Trophoblast cell (in vitro differentiated cells and primary cell): ENCODE results near the gene DENND4C.
"Not testable (repeated sequence)": the region's sequence is repeated elsewhere in the genome, so short reads cannot be mapped to it uniquely, and the experiment has no call there.

ENCODE experiments used
- DNase-seq, 2 donors: peaks; one replicate each; pipeline ENCODE4 v3.0.0-alpha.2; 2016
- H2AFZ ChIP-seq: 2 replicates; pipeline ENCODE4 v1.6.1; 2013; ENCODE audit warnings: low read length, moderate library complexity, mild to moderate bottlenecking; ENCODE audit not compliant: insufficient read depth, poor library complexity
- H2AK5ac ChIP-seq: 2 replicates; pipeline ENCODE4 v1.6.1; 2013; ENCODE audit warnings: mild to moderate bottlenecking, low read length
- H2BK120ac ChIP-seq: 2 replicates; pipeline ENCODE4 v1.6.1; 2013; ENCODE audit warnings: low read length, mild to moderate bottlenecking, moderate library complexity; ENCODE audit not compliant: insufficient read depth, poor library complexity
- H2BK12ac ChIP-seq: 2 replicates; pipeline ENCODE4 v1.6.1; 2013; ENCODE audit warnings: mild to moderate bottlenecking, low read length, moderate library complexity
- H2BK5ac ChIP-seq: 2 replicates; pipeline ENCODE4 v1.6.1; 2013; ENCODE audit warnings: low read length, low read depth, moderate library complexity, mild to moderate bottlenecking; ENCODE audit not compliant: poor library complexity
- H3K14ac ChIP-seq: 2 replicates; pipeline ENCODE4 v1.6.1; 2013; ENCODE audit warnings: mild to moderate bottlenecking, low read length
- H3K18ac ChIP-seq: 2 replicates; pipeline ENCODE4 v1.6.1; 2013; ENCODE audit warnings: mild to moderate bottlenecking, low read length
- H3K23ac ChIP-seq: 2 replicates; pipeline ENCODE4 v1.6.1; 2013; ENCODE audit warnings: low read length
- H3K27ac ChIP-seq: 2 replicates; pipeline ENCODE4 v1.5.1; 2013; ENCODE audit warnings: low read depth, mild to moderate bottlenecking, inconsistent platforms, low read length, moderate library complexity
- H3K27me3 ChIP-seq: 2 replicates; pipeline ENCODE4 v1.6.1; 2013; ENCODE audit warnings: inconsistent platforms, mild to moderate bottlenecking, low read length, moderate library complexity; ENCODE audit not compliant: insufficient read depth
- H3K36me3 ChIP-seq, 2 experiments: 1 replicate in 1 of 2; 2 replicates in 1 of 2; pipeline ENCODE4 v1.6.1; 2013; ENCODE audit warnings: low read length in 2 of 2, mild to moderate bottlenecking in 2 of 2, moderate library complexity in 1 of 2; ENCODE audit not compliant: insufficient read depth in 2 of 2, control insufficient read depth in 1 of 2
- H3K4ac ChIP-seq: 2 replicates; pipeline ENCODE4 v1.6.1; 2013; ENCODE audit warnings: low read depth, mild to moderate bottlenecking, low read length, moderate library complexity
- H3K4me1 ChIP-seq, 2 experiments: 1 replicate in 1 of 2; 2 replicates in 1 of 2; pipeline ENCODE4 v1.6.1; 2013; ENCODE audit warnings: low read length in 2 of 2, mild to moderate bottlenecking in 2 of 2, moderate library complexity in 1 of 2; ENCODE audit not compliant: insufficient read depth in 2 of 2, control insufficient read depth in 1 of 2
- H3K4me2 ChIP-seq: 2 replicates; pipeline ENCODE4 v1.6.1; 2013; ENCODE audit warnings: inconsistent platforms, mild to moderate bottlenecking, low read length, moderate library complexity
- H3K4me3 ChIP-seq: 2 replicates; pipeline ENCODE4 v1.5.1; 2013; ENCODE audit warnings: mild to moderate bottlenecking, low read depth, low read length, inconsistent platforms
- H3K79me1 ChIP-seq: one replicate; pipeline ENCODE4 v1.6.1; 2013; ENCODE audit warnings: low read length
- H3K79me2 ChIP-seq: 2 replicates; pipeline ENCODE4 v1.6.1; 2013; ENCODE audit warnings: low read length, mild to moderate bottlenecking; ENCODE audit not compliant: control insufficient read depth, insufficient read depth, poor library complexity
- H3K9ac ChIP-seq: 2 replicates; pipeline ENCODE4 v1.6.1; 2013; ENCODE audit warnings: mild to moderate bottlenecking, low read length
- H3K9me3 ChIP-seq: 2 replicates; pipeline ENCODE4 v1.6.1; 2013; ENCODE audit warnings: low read depth, mild to moderate bottlenecking, control low read depth, inconsistent platforms, low read length; ENCODE audit not compliant: insufficient read depth
- H4K12ac ChIP-seq: 2 replicates; pipeline ENCODE4 v1.6.1; 2013; ENCODE audit warnings: low read depth, mild to moderate bottlenecking, low read length, moderate library complexity
- H4K8ac ChIP-seq: 2 replicates; pipeline ENCODE4 v1.6.1; 2013; ENCODE audit warnings: low read depth, mild to moderate bottlenecking, low read length, moderate library complexity
- H4K91ac ChIP-seq: one replicate; pipeline ENCODE4 v1.6.1; 2013; ENCODE audit warnings: low read depth, mild to moderate bottlenecking, low read length, moderate library complexity
- WGBS: extraction: QIAGEN DNeasy Blood & Tissue Kit; methylation state at CpG from one replicate; pipeline ENCODE4 v1.1.7; 2013; ENCODE audit warnings: missing lambda C conversion rate; ENCODE audit not compliant: insufficient read length, insufficient coverage; ENCODE audit errors: extremely low coverage; 5-methylcytosine and 5-hydroxymethylcytosine counted together

The DENND4C gene

GRCh38 chr9:19380826-19381075, 150.3 kb downstream of the DENND4C start:
- no peak overlapping the region for H2AK5ac ChIP-seq
- peak overlapping the region; percentile 49 for H4K12ac ChIP-seq
- peaks cover 7 to 18% of the 10 kb centered on the region in 2 experiments for H3K36me3 ChIP-seq
- H3K23ac ChIP-seq: no peak overlapping the region
- H3K4me1 ChIP-seq: peaks cover 0 to 2% of the 10 kb centered on the region in 2 experiments
- H2BK12ac ChIP-seq: no peak overlapping the region
- H4K8ac ChIP-seq: peak overlapping the region; percentile 72
- WGBS: no CpG with 5 or more reads among the region's 6 CpGs
- H3K79me1 ChIP-seq: peaks cover 9% of the 10 kb centered on the region
- peak overlapping the region; percentile 94 for H3K4me3 ChIP-seq
- peak overlapping the region; percentile 79 for H3K27ac ChIP-seq
- H3K79me2 ChIP-seq: peaks cover 9% of the 10 kb centered on the region
- H3K9ac ChIP-seq: peak overlapping the region; percentile 91
- DNase-seq: no peak
- peak overlapping the region; percentile 50 for H2BK120ac ChIP-seq
- H3K4ac ChIP-seq: peak overlapping the region; percentile 69
- H3K18ac ChIP-seq: no peak overlapping the region
- peak overlapping the region; percentile 71 for H3K4me2 ChIP-seq
- no peaks in the 10 kb centered on the region for H3K9me3 ChIP-seq
- H2BK5ac ChIP-seq: peak overlapping the region; percentile 47
- peak overlapping the region; percentile 71 for H2AFZ ChIP-seq
- peak overlapping the region; percentile 23 for H3K14ac ChIP-seq
- H4K91ac ChIP-seq: peak overlapping the region; percentile 46
- H3K27me3 ChIP-seq: no peaks in the 10 kb centered on the region

GRCh38 chr9:19381656-19382055, 151.2 kb downstream of the DENND4C start:
- no peak overlapping the region for H3K23ac ChIP-seq
- H3K4ac ChIP-seq: no peak overlapping the region
- no peak overlapping the region for H2AFZ ChIP-seq
- no peak overlapping the region for H3K14ac ChIP-seq
- H4K91ac ChIP-seq: no peak overlapping the region
- no peaks in the 10 kb centered on the region for H3K9me3 ChIP-seq
- no peak overlapping the region for H3K9ac ChIP-seq
- no peaks in the 10 kb centered on the region for H3K27me3 ChIP-seq
- H3K4me1 ChIP-seq: peaks cover 0 to 2% of the 10 kb centered on the region in 2 experiments
- no peak overlapping the region for H2BK120ac ChIP-seq
- no peak overlapping the region for H4K8ac ChIP-seq
- H2BK12ac ChIP-seq: no peak overlapping the region
- WGBS: no CpG with 5 or more reads among the region's 2 CpGs
- H2BK5ac ChIP-seq: no peak overlapping the region
- H3K4me2 ChIP-seq: no peak overlapping the region
- DNase-seq: no peak
- peaks cover 4 to 12% of the 10 kb centered on the region in 2 experiments for H3K36me3 ChIP-seq
- no peak overlapping the region for H4K12ac ChIP-seq
- no peak overlapping the region for H3K18ac ChIP-seq
- H3K27ac ChIP-seq: no peak overlapping the region
- H3K79me1 ChIP-seq: peaks cover 9% of the 10 kb centered on the region
- H2AK5ac ChIP-seq: no peak overlapping the region
- H3K4me3 ChIP-seq: no peak overlapping the region
- peaks cover 9% of the 10 kb centered on the region for H3K79me2 ChIP-seq

DNA sequence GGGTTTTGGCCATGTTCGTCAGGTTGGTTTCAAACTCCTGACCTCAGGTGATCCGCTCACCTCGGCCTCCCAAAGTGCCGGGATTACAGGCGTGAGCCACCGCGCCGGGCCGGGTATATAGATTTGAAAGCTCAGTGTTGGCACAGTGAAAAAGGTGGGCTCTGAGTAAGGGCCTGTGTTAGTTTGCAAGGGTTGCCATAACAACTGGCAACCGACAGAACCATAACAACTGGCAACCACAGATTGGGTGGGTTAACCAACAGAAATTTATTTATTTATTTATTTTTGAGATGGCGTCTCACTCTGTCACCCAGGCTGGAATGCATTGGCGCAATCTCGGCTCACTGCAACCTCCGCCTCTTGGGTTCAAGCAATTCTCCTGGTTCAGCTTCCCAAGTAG, 154.7 kb downstream of the DENND4C start:
- H4K8ac ChIP-seq, H3K4ac ChIP-seq, H3K27me3 ChIP-seq, H3K36me3 ChIP-seq, H3K79me2 ChIP-seq, H3K18ac ChIP-seq, DNase-seq, H3K9ac ChIP-seq, H3K14ac ChIP-seq, H3K23ac ChIP-seq, H2BK12ac ChIP-seq, H3K9me3 ChIP-seq, H3K4me2 ChIP-seq, H2AK5ac ChIP-seq, H2BK120ac ChIP-seq, H3K4me3 ChIP-seq, H3K79me1 ChIP-seq, H3K27ac ChIP-seq, H2BK5ac ChIP-seq, H4K12ac ChIP-seq, H3K4me1 ChIP-seq, H2AFZ ChIP-seq, H4K91ac ChIP-seq: not testable (repeated sequence)
- WGBS: no CpG with 5 or more reads among the region's 14 CpGs

DNA sequence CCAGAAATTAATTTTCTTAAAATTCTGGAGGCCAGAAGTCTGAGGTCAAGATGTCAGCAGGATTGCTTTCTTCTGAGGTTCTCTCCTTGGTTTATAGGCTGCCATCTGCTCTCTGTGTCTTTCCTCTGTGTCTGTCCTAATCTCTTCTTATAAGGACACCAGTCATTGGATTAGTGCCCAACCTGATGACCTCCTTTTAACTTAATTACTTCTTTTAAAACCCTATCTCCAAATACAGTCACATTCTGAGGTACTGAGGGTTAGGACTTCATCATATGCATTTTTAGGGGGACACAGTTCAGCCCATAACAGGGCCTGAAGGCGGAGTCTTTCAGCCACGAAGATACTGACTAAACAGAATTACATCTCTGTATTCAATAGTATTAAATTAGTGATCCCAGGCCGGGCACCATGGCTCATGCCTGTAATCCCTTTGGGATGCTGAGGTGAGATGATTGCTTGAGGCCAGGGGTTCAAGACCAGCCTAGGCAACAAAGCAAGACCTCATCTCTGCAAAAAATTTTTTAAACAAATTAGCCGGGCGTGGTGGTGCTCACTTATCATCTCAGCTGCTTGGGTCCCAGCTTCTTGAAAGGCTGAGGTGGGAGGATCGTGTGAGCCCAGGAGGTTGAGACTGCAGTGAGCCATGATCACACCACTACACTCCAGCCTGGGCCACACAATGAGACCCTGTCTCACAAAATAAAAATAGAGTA, 155.5 kb downstream of the DENND4C start:
- no peak overlapping the region for H2BK12ac ChIP-seq
- no CpG with 5 or more reads among the region's 6 CpGs for WGBS

More for the DNA sequence above, 155.5 kb downstream of the DENND4C start:
- no peak overlapping the region for H4K8ac ChIP-seq
- H3K18ac ChIP-seq: no peak overlapping the region
- H3K4me2 ChIP-seq: no peak overlapping the region
- no peak overlapping the region for H3K9ac ChIP-seq
- H3K9me3 ChIP-seq: no peaks in the 10 kb centered on the region
- no peak overlapping the region for H4K91ac ChIP-seq
- H3K79me2 ChIP-seq: no peaks in the 10 kb centered on the region
- H3K27me3 ChIP-seq: no peaks in the 10 kb centered on the region
- H3K14ac ChIP-seq: no peak overlapping the region
- H2AK5ac ChIP-seq: no peak overlapping the region
- no peak overlapping the region for H3K27ac ChIP-seq
- no peaks in the 10 kb centered on the region for H3K4me1 ChIP-seq
- no peak overlapping the region for H3K23ac ChIP-seq
- DNase-seq: no peak
- no peak overlapping the region for H3K4me3 ChIP-seq
- no peak overlapping the region for H4K12ac ChIP-seq
- no peaks in the 10 kb centered on the region for H3K79me1 ChIP-seq
- no peak overlapping the region for H2BK120ac ChIP-seq
- no peaks in the 10 kb centered on the region for H3K36me3 ChIP-seq
- no peak overlapping the region for H2AFZ ChIP-seq
- H2BK5ac ChIP-seq: no peak overlapping the region
- H3K4ac ChIP-seq: no peak overlapping the region
